Aorta (tissue), 5 donors: Measurements from ENCODE around the gene OPN1MW. TPM values are rescaled to one million over a fixed set of nuclear protein-coding genes. Genes with fewer than 3 reads are reported as not detected.
"Not testable (repeated sequence)": the region's sequence is repeated elsewhere in the genome, so short reads cannot be mapped to it uniquely, and the experiment has no call there.

Experiments used
- ATAC-seq: fragments of 200-7000 bp; cut with Tn5 transposase; one replicate; pipeline ENCODE4 v1.9.1; 2022; ENCODE audit warnings: moderate library complexity; ENCODE audit not compliant: low FRiP score
- DNase-seq, 2 donors: peaks; one replicate each; pipeline ENCODE4 v3.0.0-alpha.2; 2020
- H3K27ac ChIP-seq, 2 donors: one replicate each; pipeline ENCODE4 v1.5.1; 2013; ENCODE audit warnings: low read length in 2 of 2, mild to moderate bottlenecking in 2 of 2, moderate library complexity in 2 of 2, control low read depth in 1 of 2, inconsistent platforms in 1 of 2, low read depth in 1 of 2
- H3K27me3 ChIP-seq, 2 donors: one replicate each; pipeline ENCODE4 v1.6.1; 2013; ENCODE audit warnings: control low read depth in 1 of 2, low read length in 1 of 2, mild to moderate bottlenecking in 1 of 2, moderate library complexity in 1 of 2; ENCODE audit not compliant: insufficient read depth in 2 of 2, control insufficient read depth in 1 of 2
- H3K36me3 ChIP-seq, 2 donors: one replicate each; pipeline ENCODE4 v1.6.1; 2013; ENCODE audit warnings: control low read depth in 1 of 2, low read length in 1 of 2, mild to moderate bottlenecking in 1 of 2; ENCODE audit not compliant: insufficient read depth in 2 of 2, control insufficient read depth in 1 of 2
- H3K4me1 ChIP-seq, 2 donors: one replicate each; pipeline ENCODE4 v1.6.1; 2013; ENCODE audit warnings: low read length in 2 of 2, control low read depth in 1 of 2, mild to moderate bottlenecking in 1 of 2, moderate library complexity in 1 of 2; ENCODE audit not compliant: insufficient read depth in 2 of 2, control insufficient read depth in 1 of 2
- H3K4me3 ChIP-seq, 2 donors: one replicate each; pipeline ENCODE4 v1.5.1; 2013; ENCODE audit warnings: low read length in 2 of 2, control low read depth in 1 of 2, mild to moderate bottlenecking in 1 of 2
- H3K9me3 ChIP-seq: one replicate; pipeline ENCODE4 v1.6.1; 2013; ENCODE audit warnings: mild to moderate bottlenecking, low read length; ENCODE audit not compliant: control insufficient read depth
- WGBS, 2 donors: extraction: QIAGEN DNeasy Blood & Tissue Kit; methylation state at CpG; one replicate each; pipeline ENCODE4 v1.1.7; 2013; 5-methylcytosine and 5-hydroxymethylcytosine counted together
- intact Hi-C, 2 donors: fragments of 100-400 bp; cut with DNase I; formaldehyde crosslinking; loops; one replicate each; pipeline versions ENCODE4 v1.14.2 to v1.15.0; 2022
- polyA plus RNA-seq, 2 donors: library from polyadenylated mRNA; stranded (reverse); fragments of 200-250 nt; gene quantifications; one replicate each; pipeline ENCODE4 v1.2.3, GENCODE V29; 2013
- total RNA-seq, 2 donors: library from RNA; stranded (reverse); fragmentation: NEBNext Ultra II Directional; extraction: Animal tissue kit (Norgen Biotek cat#: 25700); gene quantifications; one replicate each; pipeline ENCODE4 v1.2.1, GENCODE V29; 2021
- donor health status: healthy with polysubstance abuse.
- donor health status: Bipolar disorder and iron deficiency.
- donor health status: DM: no; HTN: no; CAD: no.
- donor health status: DM: no; HTN: no; CAD: no.
- donor health status: DM: yes; HTN: yes; CAD: no.

OPN1MW gene
- total and polyA plus RNA-seq, 4 donors, result not detected

- H3K27me3 ChIP-seq, H3K9me3 ChIP-seq, H3K27ac ChIP-seq, intact Hi-C loops, H3K36me3 ChIP-seq, DNase-seq, H3K4me3 ChIP-seq, H3K4me1 ChIP-seq, ATAC-seq: not testable (repeated sequence)
- no CpG with 5 or more reads among the region's 9 CpGs for WGBS, 2 donors
These were observed 44.3 kb downstream of the OPN1MW start for GRCh38 chrX:154226706-154227105.

DNA sequence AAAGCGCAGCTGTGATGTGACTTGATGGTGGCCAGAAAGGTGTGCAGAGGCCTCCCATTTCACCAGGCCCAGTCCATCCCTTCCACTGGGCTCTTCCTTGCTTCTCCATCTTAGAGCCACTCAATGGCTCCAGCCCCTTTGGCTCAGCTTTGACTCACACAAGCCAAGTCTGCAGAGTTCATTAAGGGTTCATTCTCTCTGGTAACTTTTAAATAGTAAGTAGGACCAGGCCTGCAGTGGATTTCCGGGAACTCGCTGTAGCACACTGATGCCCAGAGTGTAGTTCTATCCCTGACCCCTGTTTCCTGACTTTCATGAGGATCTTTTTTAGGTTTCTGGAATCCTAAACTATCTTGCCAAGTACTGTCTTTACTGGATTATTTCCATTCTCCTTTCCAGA is 49.0 kb downstream of the OPN1MW start:
- no CpG with 5 or more reads among the region's 3 CpGs for WGBS, 2 donors
- H3K27me3 ChIP-seq, H3K9me3 ChIP-seq, H3K27ac ChIP-seq, H3K36me3 ChIP-seq, H3K4me1 ChIP-seq, intact Hi-C loops, ATAC-seq, H3K4me3 ChIP-seq, DNase-seq: not testable (repeated sequence)

DNA sequence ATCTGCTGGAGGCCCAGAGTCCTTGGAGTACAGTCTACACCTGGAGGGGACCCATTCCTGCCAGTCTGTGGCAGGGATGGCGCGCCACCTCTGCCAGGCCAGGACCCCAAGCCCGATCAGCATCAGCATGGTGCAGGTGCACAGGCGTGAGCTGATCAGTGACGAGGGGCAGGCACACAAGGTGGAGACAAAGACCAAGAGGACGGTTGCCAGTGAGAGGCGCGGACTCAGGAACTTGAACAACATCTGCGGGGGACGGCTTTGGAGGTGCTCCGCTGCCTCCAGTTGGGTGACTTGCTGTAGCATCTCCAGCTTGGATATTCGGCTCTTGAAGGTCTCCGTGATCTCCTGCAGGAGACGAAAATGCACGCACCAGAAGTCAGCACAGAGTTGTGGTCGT is 51.2 kb downstream of the OPN1MW start:
- H3K9me3 ChIP-seq, DNase-seq, H3K4me3 ChIP-seq, ATAC-seq, H3K27ac ChIP-seq, H3K4me1 ChIP-seq, intact Hi-C loops, H3K36me3 ChIP-seq, H3K27me3 ChIP-seq: not testable (repeated sequence)
- WGBS, 2 donors, result no CpG with 5 or more reads among the region's 16 CpGs

- H3K4me3 ChIP-seq, H3K9me3 ChIP-seq, H3K27ac ChIP-seq, ATAC-seq, H3K27me3 ChIP-seq, H3K4me1 ChIP-seq, intact Hi-C loops, H3K36me3 ChIP-seq: not testable (repeated sequence)
- WGBS, 2 donors, result 61% methylated on average over 6 of the region's 11 CpGs; no CpG with 5 or more reads in 1 of the 2 donors
- DNase-seq, result peak in 1 of 2 donors; percentile 22
These were observed 56.7 kb downstream of the OPN1MW start for GRCh38 chrX:154238939-154239559.

DNA sequence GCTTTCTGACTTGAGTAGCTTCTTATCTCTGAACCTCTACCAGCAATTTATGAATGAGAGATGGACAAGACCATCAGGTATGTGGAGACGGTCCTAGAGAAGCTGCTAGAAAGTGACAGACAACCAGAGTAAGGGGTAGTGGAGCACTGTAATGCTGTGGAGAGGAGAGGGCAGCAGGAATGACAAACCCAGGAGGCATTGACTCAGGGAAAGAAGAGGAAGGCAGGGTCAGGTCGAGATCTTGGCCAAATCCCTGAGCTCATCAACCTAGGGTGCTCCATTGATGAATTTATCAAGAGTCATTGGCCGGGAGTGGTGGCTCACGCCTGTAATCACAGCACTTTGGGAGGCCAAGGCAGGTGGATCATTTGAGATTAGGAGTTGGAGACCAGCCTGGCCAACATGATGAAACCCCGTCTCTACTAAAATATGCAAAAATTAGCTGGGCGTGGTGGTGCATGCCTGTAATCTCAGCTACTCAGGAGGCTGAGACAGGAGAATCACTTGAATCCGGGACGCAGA is 57.6 kb downstream of the OPN1MW start:
- ATAC-seq, H3K4me3 ChIP-seq, H3K27ac ChIP-seq, H3K36me3 ChIP-seq, H3K4me1 ChIP-seq, H3K9me3 ChIP-seq, intact Hi-C loops, H3K27me3 ChIP-seq: not testable (repeated sequence)
- DNase-seq, result peak in 1 of 2 donors; percentile 8
- 86% methylated on average over 6 of the region's 8 CpGs; no CpG with 5 or more reads in 1 of the 2 donors for WGBS, 2 donors

Other genes starting within 250 kb of the OPN1MW start
- 10 to 100 TPM; 70.2 to 87.3 TPM for gene NAA10, start 247.6 kb upstream of the OPN1MW start, total RNA-seq
- gene NAA10, start 247.6 kb upstream of the OPN1MW start, polyA plus RNA-seq, result 100 to 1,000 TPM in 1 of 2 donors, 10 to 100 TPM in 1; 81.8 to 287 TPM
- gene RENBP, start 238.0 kb upstream of the OPN1MW start, total RNA-seq, result 10 to 100 TPM; 13.1 to 20.9 TPM
- gene RENBP, start 238.0 kb upstream of the OPN1MW start, polyA plus RNA-seq, result 10 to 100 TPM; 10.5 to 14.5 TPM
- 10 to 100 TPM; 41.6 to 41.8 TPM for gene HCFC1, start 210.8 kb upstream of the OPN1MW start, total RNA-seq
- 10 to 100 TPM in 1 of 2 donors, 1 to 10 TPM in 1; 6.5 to 20.3 TPM for gene HCFC1, start 210.8 kb upstream of the OPN1MW start, polyA plus RNA-seq
- gene TMEM187, start 209.8 kb upstream of the OPN1MW start, total RNA-seq, result 1 to 10 TPM; 3.8 to 8.6 TPM
- 1 to 10 TPM; 2.5 to 6.3 TPM for gene TMEM187, start 209.8 kb upstream of the OPN1MW start, polyA plus RNA-seq
- 10 to 100 TPM; 62.3 to 78.3 TPM for gene IRAK1, start 162.7 kb upstream of the OPN1MW start, total RNA-seq
- 10 to 100 TPM; 45.9 to 60.5 TPM for gene IRAK1, start 162.7 kb upstream of the OPN1MW start, polyA plus RNA-seq
- gene MECP2, start 84.9 kb upstream of the OPN1MW start, total RNA-seq, result 10 to 100 TPM; 73.5 to 80.7 TPM
- 10 to 100 TPM; 10.4 to 24.9 TPM for gene MECP2, start 84.9 kb upstream of the OPN1MW start, polyA plus RNA-seq
- gene OPN1LW, start 38.4 kb upstream of the OPN1MW start, total RNA-seq, result not detected
- not detected for gene OPN1LW, start 38.4 kb upstream of the OPN1MW start, polyA plus RNA-seq
- not detected for gene OPN1MW2, start 37.2 kb downstream of the OPN1MW start, total RNA-seq
- not detected for gene OPN1MW2, start 37.2 kb downstream of the OPN1MW start, polyA plus RNA-seq
- gene OPN1MW3, start 75.0 kb downstream of the OPN1MW start, total RNA-seq, result not detected
- not detected for gene OPN1MW3, start 75.0 kb downstream of the OPN1MW start, polyA plus RNA-seq
- not detected for gene TEX28, start 112.5 kb downstream of the OPN1MW start, total RNA-seq
- not detected for gene TEX28, start 112.5 kb downstream of the OPN1MW start, polyA plus RNA-seq
- under 1 TPM; 0.23 to 0.24 TPM for gene TKTL1, start 113.2 kb downstream of the OPN1MW start, total RNA-seq
- gene TKTL1, start 113.2 kb downstream of the OPN1MW start, polyA plus RNA-seq, result not detected
- 1,000 to 10,000 TPM; 4,329 to 7,587 TPM for gene FLNA, start 192.0 kb downstream of the OPN1MW start, total RNA-seq
- 1,000 to 10,000 TPM in 1 of 2 donors, 100 to 1,000 TPM in 1; 515 to 7,857 TPM for gene FLNA, start 192.0 kb downstream of the OPN1MW start, polyA plus RNA-seq
- gene EMD, start 196.7 kb downstream of the OPN1MW start, total RNA-seq, result 10 to 100 TPM; 49.9 to 73.1 TPM
- gene EMD, start 196.7 kb downstream of the OPN1MW start, polyA plus RNA-seq, result 100 to 1,000 TPM in 1 of 2 donors, 10 to 100 TPM in 1; 97.7 to 157 TPM
- 1,000 to 10,000 TPM; 2,525 to 2,861 TPM for gene RPL10, start 215.8 kb downstream of the OPN1MW start, total RNA-seq
- gene RPL10, start 215.8 kb downstream of the OPN1MW start, polyA plus RNA-seq, result 1,000 to 10,000 TPM; 7,028 to 7,505 TPM
- 10 to 100 TPM; 25.9 to 29.0 TPM for gene DNASE1L1, start 226.7 kb downstream of the OPN1MW start, total RNA-seq
- gene DNASE1L1, start 226.7 kb downstream of the OPN1MW start, polyA plus RNA-seq, result 10 to 100 TPM; 37.3 to 46.2 TPM
- gene TAFAZZIN, start 228.9 kb downstream of the OPN1MW start, total RNA-seq, result 10 to 100 TPM; 30.8 to 59.6 TPM
- gene TAFAZZIN, start 228.9 kb downstream of the OPN1MW start, polyA plus RNA-seq, result 100 to 1,000 TPM in 1 of 2 donors, 1 to 10 TPM in 1; 5.5 to 129 TPM
- gene ATP6AP1, start 246.1 kb downstream of the OPN1MW start, total RNA-seq, result 10 to 100 TPM; 63.3 to 63.5 TPM
- 10 to 100 TPM; 44.1 to 77.5 TPM for gene ATP6AP1, start 246.1 kb downstream of the OPN1MW start, polyA plus RNA-seq